K562 (cell line): ENCODE measurements around the gene SLC17A9. TPM values are rescaled to one million over a fixed set of nuclear protein-coding genes. Genes with fewer than 3 reads are reported as not detected.

Source experiments
- BHLHE40 ChIP-seq: IDR thresholded peaks from 2 replicates; pipeline ENCODE4 v1.6.1; 2011; ENCODE audit warnings: low read length, improper control_type of control experiment
- FUS ChIP-seq: fragments of 200-400 bp; formaldehyde crosslinking; optimal IDR thresholded peaks from 2 replicates; pipeline ENCODE3; 2017; ENCODE audit warnings: low read depth, low read length
- KDM2B ChIP-seq: fragments of 250-450 bp; sonication (Bioruptor Pico); IDR thresholded peaks from 2 replicates; pipeline ENCODE4 v1.8.0; 2021; ENCODE audit warnings: mild to moderate bottlenecking, moderate library complexity
- RUNX1 ChIP-seq: sonication (generic); IDR thresholded peaks from 2 replicates; pipeline ENCODE4 v1.6.1; 2016; ENCODE audit warnings: antibody characterized with exemption, low read depth
- TEAD1 ChIP-seq, 2 experiments: fragments of 450-650 bp in 1 of 2; sonication (generic) in 1 of 2; formaldehyde crosslinking; IDR thresholded peaks; 2 replicates each; pipeline versions ENCODE4 v1.4.0 to v1.8.0; 2020 to 2022; ENCODE audit warnings: mild to moderate bottlenecking in 2 of 2, missing genetic modification reagents in 1 of 2
- ZBTB26 ChIP-seq: fragments of 450-650 bp; formaldehyde crosslinking; IDR thresholded peaks from 2 replicates; pipeline ENCODE4 v1.4.0; 2022; ENCODE audit warnings: missing genetic modification characterization
- ZNF277 ChIP-seq: fragments of 250-450 bp; sonication (Bioruptor Pico); IDR thresholded peaks from 2 replicates; pipeline ENCODE4 v1.8.0; 2022; ENCODE audit warnings: inconsistent platforms, mild to moderate bottlenecking, moderate library complexity, borderline replicate concordance
- ZNF407 ChIP-seq: fragments of 450-650 bp; IDR thresholded peaks from 2 replicates; pipeline ENCODE4 v1.6.1; 2016; ENCODE audit warnings: low read depth
- ZNF592 ChIP-seq: fragments of 450-650 bp; IDR thresholded peaks from 2 replicates; pipeline ENCODE4 v1.6.1; 2017; ENCODE audit warnings: antibody characterized with exemption, mild to moderate bottlenecking
- polyA plus RNA-seq, 8 experiments: library from polyadenylated mRNA; depleted of rRNA in 4 of 8; stranded (reverse) in 5 of 8; unstranded in 3 of 8; fragments of >200 nt; fragmentation: Nextera tagmentation in 2 of 8; fragmentation: Illumina TruSeq in 1 of 8; extraction: Ambion mirVana in 2 of 8; extraction: Trizol in 1 of 8; gene quantifications; 2 replicates each; pipeline versions ENCODE4 v1.2.1 to v1.2.3, GENCODE V29; 2011 to 2014; ENCODE audit warnings: inconsistent platforms in 1 of 8, missing spikeins in 1 of 8
- total RNA-seq, 7 experiments: library from RNA; depleted of rRNA in 6 of 7; stranded (reverse); fragments of >200 nt in 6 of 7; fragmentation: Illumina TruSeq in 2 of 7; extraction: Trizol in 2 of 7; gene quantifications; 2 replicates each; pipeline versions ENCODE4 v1.2.1 to v1.2.3, GENCODE V29; 2011 to 2021; ENCODE audit warnings: low replicate concordance in 1 of 7
- TF ChIP-seq, protein P1 (sequence below): sonication (generic); IDR thresholded peaks from 2 replicates; pipeline ENCODE4 v1.6.1; 2016

SLC17A9 gene
- total and polyA plus RNA-seq, 9 of the 15 experiments (the other 6 are each of a cell fraction or from before 2014, with no cell fraction given): 0.04 to 0.31 TPM; not detected in 7

- no peak for TF ChIP-seq ZNF407
- TF ChIP-seq ZNF592: 0 out of 2 replicates have a peak, but pooled peaks have one; percentile 23
- no peak for TF ChIP-seq ZNF277
- TF ChIP-seq ZBTB26 (CRISPR knock-in tag): no peak
- TF ChIP-seq, protein P1, sequence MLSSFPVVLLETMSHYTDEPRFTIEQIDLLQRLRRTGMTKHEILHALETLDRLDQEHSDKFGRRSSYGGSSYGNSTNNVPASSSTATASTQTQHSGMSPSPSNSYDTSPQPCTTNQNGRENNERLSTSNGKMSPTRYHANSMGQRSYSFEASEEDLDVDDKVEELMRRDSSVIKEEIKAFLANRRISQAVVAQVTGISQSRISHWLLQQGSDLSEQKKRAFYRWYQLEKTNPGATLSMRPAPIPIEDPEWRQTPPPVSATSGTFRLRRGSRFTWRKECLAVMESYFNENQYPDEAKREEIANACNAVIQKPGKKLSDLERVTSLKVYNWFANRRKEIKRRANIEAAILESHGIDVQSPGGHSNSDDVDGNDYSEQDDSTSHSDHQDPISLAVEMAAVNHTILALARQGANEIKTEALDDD: no peak
- TF ChIP-seq BHLHE40: no peak
- no peak; a peak in 1 of 4 replicates for TF ChIP-seq TEAD1 (CRISPR knock-in tag; IDR thresholded peaks at IDR 0.05)
- TF ChIP-seq KDM2B (CRISPR knock-in tag): no peak
- TF ChIP-seq FUS: peak; percentile 94
- TF ChIP-seq RUNX1: no peak
These were observed 26.0 kb upstream of the SLC17A9 start, which contains the start of gene DIDO1 (continued) for GRCh38 chr20:62926229-62927127.
